ENCODE results near the gene ATP6V0B.

The ATP6V0B gene

DNA sequence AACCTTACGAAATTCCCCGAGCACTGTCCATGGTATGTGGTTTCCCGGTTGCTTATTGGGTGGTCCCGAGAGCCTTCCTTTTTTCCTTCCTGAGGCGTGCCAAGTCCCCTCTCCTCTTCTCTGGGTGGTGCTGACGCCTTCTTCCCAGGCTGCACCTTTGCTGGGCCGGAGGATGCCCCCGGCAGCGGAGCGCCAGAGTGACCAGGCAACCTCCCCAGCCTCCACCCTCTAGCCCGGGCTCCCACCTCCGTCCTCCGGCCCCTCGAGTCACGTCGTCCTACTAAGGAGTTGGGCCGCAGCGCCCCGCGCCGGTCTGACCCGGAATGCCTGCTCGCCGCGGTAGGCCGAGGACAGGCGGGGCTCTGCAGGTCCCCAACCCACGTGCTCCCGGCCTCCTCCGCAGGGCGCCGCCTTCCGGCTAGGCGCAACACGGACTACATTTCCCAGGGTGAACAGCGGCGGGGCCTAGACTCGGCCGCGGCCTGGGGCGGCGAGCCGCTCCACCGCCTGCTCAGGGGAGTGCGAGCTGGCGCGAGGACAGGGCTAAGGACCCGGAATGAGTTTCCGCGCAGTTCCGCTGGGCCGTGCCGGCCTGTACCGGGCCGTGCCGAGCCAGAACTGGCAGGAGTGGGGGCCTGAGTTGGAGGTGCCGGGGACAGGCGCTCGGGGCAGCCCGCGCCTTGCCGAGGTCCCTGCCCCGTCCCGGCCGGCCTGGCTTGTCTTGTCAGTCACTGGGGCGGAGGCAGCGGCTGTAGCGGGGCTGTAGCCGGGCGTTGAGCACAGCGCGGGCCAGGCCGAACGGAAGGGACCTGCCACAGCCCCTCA is 28.3 kb upstream of the ATP6V0B start, which contains the start of gene IPO13:
TSS of gene IPO13 (plus strand) at position 715 of the 825 bp plus-strand sequence. CDS start 651 bp downstream, outside the sequence.
- peak; percentile 96 for DNase-seq (ENCODE audit: low spot score)

DNA sequence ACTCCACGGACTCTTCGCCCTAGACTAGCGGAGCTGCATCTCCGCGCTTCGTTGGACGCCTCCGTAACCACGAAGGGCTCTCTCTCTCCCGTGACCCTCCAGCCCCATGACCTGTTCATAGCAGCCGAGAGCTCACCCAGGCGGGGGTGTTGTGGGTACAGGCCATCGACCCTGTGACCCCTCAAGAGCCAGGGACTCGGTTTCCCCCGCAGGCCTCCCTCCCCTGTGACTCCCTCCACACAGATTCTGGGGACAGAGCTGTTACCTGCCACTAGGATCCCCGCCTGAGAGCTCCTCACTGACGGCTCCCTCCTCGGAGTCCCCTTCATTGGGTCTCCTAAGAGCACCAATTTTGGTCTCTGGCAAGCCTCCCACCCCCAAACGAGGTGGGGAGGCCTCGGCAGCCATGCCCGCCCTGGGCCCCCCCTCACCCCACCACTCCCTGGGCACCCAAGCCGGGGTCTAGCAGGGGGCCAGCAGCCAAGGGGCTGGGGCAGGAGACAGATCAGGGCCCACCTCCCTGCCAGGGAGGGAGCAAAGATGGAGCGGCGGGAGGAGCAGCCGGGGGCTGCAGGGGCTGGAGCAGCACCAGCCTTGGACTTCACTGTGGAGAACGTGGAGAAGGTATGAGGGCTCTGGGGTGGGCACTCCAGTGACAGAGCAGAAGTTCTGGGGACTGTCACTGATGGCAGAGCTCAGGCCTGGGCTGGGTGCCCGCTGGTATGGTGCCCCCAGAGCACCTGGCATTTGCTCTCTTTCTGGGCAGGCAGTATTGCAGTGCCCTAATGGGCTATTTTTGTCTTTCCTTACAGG is 27.5 kb upstream of the ATP6V0B start:
- peak; percentile 7 for DNase-seq (ENCODE audit: low spot score)

DNA sequence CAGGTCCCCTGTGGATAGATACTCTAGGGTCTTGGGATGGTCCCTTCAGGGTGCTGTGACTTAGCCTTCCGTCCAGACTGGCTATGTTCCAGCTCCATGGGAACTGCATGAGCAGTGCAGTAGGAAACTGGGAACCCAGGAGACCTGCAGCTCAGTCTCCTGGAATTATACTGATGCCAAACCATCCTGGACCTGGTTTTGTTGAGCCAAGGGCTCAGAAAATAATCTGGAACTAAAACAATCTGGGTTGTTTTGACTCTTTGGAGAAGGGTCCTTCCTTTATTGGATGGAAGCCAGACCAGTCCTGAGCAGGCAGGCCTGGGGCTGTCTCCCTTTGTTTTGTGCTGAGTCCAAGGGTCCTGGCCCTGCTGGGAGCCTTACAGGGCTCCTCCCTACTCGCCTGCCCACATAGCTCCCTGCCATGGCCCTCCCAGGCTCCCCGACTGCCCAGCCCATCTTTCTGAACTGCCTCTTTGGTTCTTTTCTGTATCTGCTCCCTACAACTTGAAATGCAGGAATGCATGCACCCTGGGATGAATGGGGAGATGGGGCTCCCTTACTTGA is 26.8 kb upstream of the ATP6V0B start:
- no peak for DNase-seq (ENCODE audit: low spot score)

DNA sequence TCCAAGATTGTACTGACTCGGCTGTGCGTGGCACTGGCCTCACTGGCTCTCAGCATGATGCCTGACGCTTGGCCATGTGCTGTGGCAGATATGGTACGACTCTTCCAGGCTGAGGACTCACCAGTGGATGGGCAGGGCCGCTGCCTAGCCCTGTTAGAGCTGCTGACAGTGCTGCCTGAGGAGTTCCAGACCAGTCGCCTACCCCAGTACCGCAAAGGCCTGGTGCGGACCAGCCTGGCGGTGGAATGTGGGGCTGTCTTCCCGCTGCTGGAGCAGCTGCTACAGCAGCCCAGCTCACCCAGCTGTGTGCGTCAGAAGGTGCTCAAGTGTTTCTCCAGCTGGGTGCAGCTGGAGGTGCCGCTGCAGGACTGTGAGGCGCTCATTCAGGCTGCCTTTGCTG is 25.1 kb upstream of the ATP6V0B start:
- no peak for DNase-seq (ENCODE audit: low spot score)

DNA sequence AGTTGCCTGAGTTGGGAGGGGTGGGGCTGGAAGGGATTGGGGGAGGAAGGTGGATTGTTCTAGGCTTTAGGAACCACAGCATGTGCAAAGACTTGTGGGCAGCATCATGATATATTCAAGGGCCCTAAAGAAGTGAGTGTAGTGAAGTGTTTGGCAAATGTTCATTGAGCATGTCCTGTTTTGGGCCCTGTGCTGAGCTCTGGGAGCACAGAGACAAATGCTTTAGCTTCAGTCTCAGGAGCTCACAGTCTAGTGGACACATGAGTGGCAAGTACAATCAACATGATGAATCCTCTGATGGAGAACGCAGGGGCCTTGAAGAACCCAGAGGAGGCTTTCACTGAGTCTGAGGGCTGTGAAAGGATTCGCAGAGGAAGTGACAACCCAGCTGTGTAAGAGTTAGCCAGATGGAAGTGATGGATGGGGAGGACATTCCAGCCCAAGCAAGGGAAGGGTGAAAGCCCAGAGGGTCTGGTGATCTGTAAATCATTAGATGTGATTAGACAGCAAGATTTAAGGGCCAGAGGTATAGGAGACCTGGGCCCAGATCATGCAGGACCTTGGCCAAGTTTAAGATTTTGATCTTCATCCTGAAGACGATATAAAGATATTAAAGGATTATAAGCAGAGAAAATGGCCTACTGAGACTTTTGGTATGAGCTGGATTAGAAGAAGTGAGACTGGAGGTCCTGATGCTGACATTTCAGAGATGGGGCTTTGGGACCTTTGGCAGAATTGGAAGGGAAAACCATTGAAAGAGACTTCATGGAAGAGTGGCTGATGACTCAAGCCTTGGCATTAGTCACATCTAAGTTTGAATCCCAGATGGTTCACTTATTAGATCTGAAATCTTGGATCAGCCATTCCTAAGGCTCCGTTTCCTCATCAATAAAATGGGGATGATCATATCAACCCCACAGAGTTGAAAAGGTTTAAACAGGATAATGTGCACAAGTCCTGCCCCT is 23.5 kb upstream of the ATP6V0B start:
- DNase-seq (ENCODE audit: low spot score): no peak

DNA sequence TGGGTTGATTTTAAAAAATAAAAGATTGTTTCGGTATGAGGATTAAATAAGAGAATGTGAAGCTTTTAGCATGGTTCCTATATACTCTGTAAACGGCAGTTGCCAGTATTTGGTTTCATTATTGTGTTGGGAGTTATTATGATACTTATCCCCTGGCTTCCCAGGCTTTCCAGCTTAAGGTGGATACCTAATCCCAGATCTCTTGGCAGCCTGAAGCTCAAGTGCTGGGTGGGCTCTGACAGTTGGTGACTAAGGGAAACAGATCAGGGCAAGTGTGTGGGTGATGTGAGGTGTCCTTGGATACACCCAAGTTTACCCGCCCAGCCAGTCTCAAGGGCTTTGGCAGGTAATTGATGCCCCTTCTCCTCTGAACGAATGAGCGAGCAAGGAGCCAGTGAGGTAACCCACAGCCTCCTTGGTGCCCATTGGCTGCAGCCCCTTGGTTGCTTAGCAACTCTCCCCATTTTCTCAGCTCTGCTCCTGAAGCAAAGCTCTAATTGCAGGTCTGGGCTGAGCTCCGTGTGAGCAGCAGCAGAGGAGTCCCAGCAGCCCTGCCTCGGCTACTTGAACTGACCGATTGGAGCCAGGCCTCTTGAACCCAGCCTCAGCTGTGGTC is 21.9 kb upstream of the ATP6V0B start:
- DNase-seq (ENCODE audit: low spot score): no peak

DNA sequence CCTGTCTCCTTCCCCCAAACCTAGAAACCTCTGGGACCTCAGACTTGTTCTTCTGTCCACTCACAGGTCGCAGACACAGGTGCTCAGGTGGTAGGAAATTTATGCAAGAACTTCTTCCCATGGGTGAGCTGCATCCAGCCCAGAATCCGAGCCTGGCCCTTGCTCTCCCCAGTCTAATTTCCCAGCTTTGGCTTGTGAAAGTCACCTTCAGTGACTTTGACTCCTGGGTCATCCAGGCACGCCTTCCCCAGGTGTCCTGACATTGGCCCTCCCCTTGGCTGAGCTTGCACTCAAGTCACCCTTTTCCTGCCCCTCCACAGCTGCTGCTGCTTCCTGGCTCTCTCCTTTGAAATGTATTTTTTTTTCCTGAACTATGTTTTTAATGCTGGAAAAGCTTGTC is 21.4 kb upstream of the ATP6V0B start:
- no peak for DNase-seq (ENCODE audit: low spot score)

DNA sequence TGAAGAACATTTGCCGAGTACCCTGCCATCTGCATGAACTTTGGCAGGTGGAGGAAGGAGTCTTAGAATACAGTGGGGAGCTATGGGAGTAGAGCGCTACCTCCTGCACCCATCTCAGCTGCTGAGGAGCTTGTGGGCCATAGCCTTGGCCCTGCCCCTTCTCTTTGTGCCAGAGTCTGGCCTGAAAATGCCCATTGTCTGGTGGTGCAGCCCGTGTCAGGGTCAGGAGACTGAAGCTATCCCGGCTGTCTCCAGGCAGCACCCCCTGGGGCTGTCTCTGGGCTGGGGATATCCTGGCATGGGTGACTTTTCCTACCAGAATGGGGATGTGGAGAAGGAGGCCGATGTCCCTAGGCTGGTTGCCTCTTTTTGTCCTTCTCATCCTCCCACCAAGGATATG is 20.7 kb upstream of the ATP6V0B start:
- no peak for DNase-seq (ENCODE audit: low spot score)

DNA sequence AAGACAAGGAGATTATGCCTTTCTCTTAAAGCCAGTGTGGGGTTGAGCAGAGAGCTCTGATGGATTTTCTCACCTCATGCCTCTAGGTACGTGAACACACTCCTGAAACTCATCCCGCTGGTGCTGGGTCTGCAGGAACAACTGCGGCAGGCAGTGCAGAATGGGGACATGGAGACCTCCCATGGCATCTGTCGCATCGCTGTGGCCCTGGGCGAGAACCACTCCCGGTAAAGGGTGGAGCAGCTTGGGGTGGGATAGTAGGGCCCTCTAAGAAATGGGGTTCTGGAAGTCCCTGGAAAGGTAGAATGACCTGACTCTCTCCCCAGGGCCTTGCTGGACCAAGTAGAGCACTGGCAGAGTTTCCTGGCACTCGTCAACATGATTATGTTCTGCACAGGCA is 18.5 kb upstream of the ATP6V0B start:
- DNase-seq (ENCODE audit: low spot score): no peak

DNA sequence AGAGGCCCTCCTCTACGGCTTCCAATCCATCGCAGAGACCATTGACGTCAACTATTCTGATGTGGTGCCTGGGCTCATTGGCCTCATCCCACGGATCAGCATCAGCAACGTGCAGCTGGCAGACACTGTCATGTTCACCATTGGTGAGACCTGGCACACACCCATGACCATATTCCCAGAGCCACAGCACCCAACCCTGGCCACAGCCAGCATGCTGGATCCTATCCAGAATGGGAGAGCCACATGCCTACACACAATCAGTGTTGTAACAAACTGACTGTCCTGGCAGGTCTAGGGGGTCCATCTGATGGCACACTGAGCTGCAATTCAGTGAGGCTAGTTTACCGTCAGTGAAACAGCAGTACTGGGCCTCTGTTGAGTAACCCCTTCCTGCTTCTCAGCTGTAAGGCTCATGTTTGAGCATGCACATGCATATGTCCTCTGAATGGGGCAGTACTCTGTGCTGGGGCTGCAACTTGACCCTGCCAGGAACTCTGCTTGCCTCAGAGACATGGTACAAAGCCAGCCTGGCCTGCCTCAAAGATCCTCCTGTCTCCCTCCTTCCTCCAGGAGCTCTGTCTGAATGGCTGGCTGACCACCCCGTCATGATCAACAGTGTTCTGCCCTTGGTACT is 17.2 kb upstream of the ATP6V0B start:
- no peak for DNase-seq (ENCODE audit: low spot score)

DNA sequence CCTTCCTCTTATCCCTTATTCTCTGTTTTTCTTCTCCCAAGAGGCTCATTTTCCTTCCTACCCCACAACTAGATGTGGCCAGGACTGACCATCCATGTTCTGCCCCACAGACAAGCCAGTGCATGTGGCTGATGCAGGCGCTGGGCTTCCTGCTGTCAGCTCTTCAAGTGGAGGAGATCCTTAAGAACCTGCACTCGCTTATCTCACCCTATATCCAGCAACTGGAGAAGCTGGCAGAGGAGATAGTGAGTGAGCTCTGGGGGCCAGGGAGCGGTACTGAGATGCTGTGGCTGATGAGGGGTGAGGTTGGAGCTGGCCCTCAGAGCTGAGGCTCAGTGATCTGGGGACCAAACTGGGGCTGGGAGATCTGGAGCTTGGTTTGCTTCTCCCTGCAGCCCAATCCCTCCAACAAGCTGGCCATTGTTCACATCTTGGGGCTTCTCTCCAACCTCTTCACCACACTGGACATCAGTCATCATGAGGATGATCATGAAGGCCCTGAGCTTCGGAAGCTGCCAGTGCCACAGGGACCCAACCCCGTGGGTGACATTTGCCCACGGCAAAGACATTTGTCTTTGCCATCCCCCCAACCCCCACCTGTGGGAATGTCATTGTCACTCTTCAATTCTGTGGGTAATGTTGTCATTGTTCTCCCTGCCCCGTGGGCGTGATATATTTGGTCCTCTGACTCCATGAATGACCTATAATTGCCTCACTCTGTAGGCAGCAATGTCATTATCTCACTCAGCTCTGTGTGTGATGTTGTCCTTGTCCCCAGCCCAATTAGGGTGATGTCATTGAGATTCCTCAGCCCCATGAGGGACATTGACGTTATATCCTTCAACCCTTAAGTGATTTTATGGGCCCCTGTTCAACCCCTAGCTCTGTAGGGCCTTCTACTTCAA is 16.2 kb upstream of the ATP6V0B start:
- DNase-seq (ENCODE audit: low spot score): no peak

DNA sequence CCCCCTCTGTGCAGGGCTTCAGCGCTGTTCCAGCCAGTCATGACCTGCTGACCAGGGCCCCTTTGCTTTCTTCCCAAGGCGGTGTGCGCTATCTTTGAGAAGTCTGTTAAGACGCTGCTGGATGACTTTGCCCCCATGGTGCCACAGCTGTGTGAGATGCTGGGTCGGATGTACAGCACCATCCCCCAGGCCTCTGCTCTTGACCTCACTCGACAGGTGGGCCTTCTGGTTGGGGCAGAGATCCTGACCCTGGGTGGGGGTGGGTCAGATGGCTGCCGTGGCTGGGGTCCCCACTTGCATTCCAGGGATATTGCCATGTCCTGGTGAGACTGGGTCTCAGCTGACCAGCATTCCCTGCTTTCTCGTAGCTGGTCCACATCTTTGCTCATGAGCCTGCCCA is 14.0 kb upstream of the ATP6V0B start:
- DNase-seq (ENCODE audit: low spot score): no peak

DNA sequence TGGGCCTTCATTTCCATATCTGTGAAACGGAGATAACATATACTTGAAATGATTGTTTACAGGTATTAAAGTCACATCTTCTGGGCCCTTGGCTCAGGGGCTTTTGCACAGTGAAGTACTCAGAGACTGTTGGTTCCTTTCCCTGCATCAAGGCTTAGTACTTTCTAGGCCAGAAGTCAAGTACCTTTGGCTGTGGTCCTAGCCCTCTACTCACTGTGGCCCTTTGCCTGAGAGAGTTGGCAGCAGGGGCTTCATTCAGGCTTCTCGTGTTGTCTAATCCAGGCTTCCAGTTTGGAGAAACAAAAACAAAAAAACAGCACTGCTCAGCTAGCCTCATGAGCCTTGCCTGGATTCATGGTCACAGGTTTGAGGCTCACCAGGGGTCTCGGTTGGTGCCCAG is 13.1 kb upstream of the ATP6V0B start:
- no peak for DNase-seq (ENCODE audit: low spot score)

DNA sequence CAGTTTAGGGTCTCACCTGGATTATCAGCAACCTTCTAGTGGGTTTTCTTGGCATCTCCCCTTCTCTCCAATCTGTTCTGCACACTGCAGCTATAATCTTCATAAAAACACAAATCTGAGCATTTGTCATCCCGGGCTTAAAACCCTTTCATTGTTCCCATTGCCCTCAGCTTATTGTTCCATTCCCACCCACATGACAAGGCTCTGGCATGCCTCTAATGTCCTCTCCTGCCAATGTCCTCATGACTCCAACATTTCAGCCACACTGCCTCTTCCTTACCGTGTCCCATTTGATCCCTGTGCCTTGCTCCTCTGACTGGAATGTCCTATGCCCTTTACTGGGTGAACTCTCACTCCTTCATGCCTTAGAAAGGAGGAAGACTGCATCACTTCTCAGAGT is 12.4 kb upstream of the ATP6V0B start:
- DNase-seq (ENCODE audit: low spot score): no peak

DNA sequence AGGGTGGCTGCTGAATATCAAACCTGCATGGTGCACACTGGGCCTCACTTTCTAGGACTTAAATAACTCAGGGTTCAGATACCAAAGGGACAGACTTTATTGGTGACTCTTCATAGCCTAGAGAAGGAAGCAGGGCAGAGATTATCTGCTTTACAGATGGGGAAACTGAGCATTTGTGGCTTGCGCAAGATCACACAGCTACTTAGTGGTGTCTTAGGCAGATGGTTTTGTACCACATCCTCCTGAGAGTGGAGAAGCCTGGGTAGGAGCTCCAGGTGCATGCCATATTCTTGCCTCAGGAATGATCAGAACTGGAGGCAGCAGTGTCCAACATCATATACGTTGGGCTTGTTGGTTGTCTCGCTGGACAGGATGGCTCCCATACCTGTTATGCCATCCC is 11.8 kb upstream of the ATP6V0B start:
- DNase-seq (ENCODE audit: low spot score): no peak

DNA sequence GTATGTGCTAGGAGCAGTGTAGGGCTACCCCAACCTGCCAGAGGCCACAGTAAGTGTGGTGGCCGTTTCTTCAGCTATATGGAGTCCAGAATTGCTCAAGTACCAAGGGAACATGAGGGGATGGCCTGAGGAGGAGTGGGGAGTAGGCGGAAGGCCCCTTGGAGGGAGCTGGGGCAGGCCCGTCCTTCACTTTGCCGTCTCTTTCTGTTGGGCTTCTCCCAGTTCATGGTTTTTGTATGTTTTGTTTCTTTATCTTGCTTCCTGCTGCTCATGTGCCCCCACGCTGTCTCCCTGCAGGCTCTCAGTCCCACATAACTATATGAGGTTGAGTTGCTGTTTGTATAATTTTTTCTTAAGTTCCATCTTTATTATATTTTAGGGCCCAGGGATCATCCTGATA is 10.9 kb upstream of the ATP6V0B start:
- no peak for DNase-seq (ENCODE audit: low spot score)

DNA sequence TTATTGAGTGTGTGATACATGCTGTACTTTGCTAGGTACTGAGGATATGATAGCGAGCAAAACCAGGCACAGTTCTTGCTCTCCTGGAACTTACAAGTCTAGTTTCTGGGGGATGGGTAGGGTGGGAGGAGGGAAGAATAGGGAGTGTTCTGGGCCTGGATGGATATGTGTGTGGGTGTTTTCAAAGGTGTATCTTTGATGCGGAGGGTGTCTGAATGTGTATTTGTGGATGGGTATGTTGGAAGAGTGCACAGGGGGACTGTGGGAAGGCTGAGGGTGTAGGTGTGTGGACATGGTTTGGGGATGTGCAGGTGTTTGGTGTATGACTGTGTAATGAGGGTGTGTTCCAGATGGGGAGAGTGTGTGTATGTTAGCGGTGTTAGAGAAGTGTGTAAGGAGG is 9.4 kb upstream of the ATP6V0B start:
- no peak for DNase-seq (ENCODE audit: low spot score)

DNA sequence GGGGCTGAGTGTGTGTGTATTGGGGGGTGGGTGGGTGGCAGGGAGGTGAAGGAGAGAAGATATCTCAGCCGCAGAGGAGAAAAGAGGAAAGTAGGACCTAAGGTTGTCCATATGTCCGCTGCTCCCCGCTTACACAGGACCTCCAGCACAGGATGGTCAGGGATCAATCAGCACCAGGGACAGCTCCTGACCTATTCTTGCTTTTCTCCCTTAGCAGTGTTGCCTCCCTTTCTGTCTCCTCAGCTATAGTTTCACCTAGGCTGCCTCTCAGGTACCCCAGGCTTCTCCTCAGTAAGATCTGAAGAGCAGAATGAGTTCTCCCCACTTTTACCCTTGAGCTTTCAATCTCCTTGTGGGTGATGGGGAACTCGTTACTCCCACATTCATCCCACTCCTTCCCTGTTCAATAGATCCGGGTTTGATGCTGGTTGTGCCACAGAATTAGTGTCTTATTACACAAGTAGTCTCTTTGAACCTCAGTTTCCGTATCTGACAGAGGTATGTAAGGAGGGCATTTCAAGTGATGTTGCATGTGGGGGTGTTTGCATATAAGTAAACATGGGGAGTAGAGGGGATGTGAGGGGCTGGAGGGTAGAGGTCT is 6.3 kb upstream of the ATP6V0B start:
- DNase-seq (ENCODE audit: low spot score): peak; percentile 16

DNA sequence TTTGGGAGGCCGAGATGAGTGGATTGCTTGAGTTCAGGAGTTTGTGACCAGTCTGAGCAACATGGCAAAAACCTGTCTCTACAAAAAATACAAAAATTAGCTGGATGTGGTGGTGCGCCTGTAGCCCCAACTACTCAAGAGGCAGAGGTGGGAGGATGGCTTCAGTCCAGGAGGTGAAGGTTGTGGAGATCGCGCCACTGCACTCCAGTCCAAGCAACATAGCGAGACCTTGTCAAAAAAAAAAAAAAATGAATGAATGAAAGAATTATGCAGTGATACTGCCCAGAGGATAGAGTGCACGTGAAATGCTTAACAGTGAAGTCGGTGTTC is 5.4 kb upstream of the ATP6V0B start:
- no peak for DNase-seq (ENCODE audit: low spot score)
